Measurements from ENCODE around the gene DNER. TPM values are rescaled to one million over a fixed set of nuclear protein-coding genes. Genes with fewer than 3 reads are reported as not detected.

DNER gene
- polyA plus RNA-seq, 1 donor (not counting 4 experiments of a cell fraction or from before 2014, with no cell fraction given), result 8.5 TPM

- Histone ChIP-seq H3K79me2 (ENCODE audit: control insufficient read depth, insufficient read depth, low read length) (no peaks in the 10 kb centered on the region), H3K27me3 (ENCODE audit: control insufficient read depth, extremely low read depth, insufficient read depth, low read length) (no peaks in the 10 kb centered on the region), H4K20me1 (ENCODE audit: control insufficient read depth, extremely low read depth, insufficient read depth, low read length) (no peaks in the 10 kb centered on the region), H2AFZ (ENCODE audit: control insufficient read depth, low read length) (no peak overlapping the region), H3K9ac (ENCODE audit: control insufficient read depth, extremely low read depth, insufficient read depth, low read length) (no peak overlapping the region), H3K4me3 (ENCODE audit: control insufficient read depth in 2 of 3, extremely low read depth in 1 of 3, insufficient read depth in 2 of 3, low read depth in 1 of 3, low read length in 3 of 3) (no peak overlapping the region), H3K9me1 (ENCODE audit: control insufficient read depth, extremely low read depth, insufficient read depth, low read length) (no peaks in the 10 kb centered on the region), H3K27ac (ENCODE audit: control insufficient read depth, insufficient read depth, low read length) (no peak overlapping the region), H3K9me3 (ENCODE audit: control insufficient read depth, low read depth, low read length) (peaks cover 7% of the 10 kb centered on the region), H3K36me3 (ENCODE audit: control insufficient read depth in 2 of 2, extremely low read depth in 1 of 2, insufficient read depth in 2 of 2, low read length in 2 of 2) (no peaks in the 10 kb centered on the region), H3K4me2 (ENCODE audit: control insufficient read depth, extremely low read depth, insufficient read depth, low read depth, low read length) (no peak overlapping the region), H3K4me1 (ENCODE audit: control insufficient read depth, extremely low read depth, insufficient read depth, low read length) (peaks cover 30% of the 10 kb centered on the region)
- FAIRE-seq (no peak), DNase-seq (ENCODE audit: low read depth, low spot score) (no peak)
- TF ChIP-seq CTCF (optimal IDR thresholded peaks at IDR 0.05 in 1 of 3, IDR thresholded peaks at IDR 0.05 in 1 of 3, conservative IDR thresholded peaks at IDR 0.05 in 1 of 3; ENCODE audit: extremely low read depth in 1 of 3, insufficient read depth in 2 of 3, low read length in 3 of 3), result no peak
- TF ChIP-seq EZH2 (IDR thresholded peaks at IDR 0.05; ENCODE audit: low read length), result no peak
- dilution Hi-C loops (cut with MboI; ENCODE audit: extremely low pct_ligation_motif_present, low sequenced_read_pairs), result no loop called here
Observed at GRCh38 chr2:229346816-229347540, 367.4 kb downstream of the DNER start.

DNA sequence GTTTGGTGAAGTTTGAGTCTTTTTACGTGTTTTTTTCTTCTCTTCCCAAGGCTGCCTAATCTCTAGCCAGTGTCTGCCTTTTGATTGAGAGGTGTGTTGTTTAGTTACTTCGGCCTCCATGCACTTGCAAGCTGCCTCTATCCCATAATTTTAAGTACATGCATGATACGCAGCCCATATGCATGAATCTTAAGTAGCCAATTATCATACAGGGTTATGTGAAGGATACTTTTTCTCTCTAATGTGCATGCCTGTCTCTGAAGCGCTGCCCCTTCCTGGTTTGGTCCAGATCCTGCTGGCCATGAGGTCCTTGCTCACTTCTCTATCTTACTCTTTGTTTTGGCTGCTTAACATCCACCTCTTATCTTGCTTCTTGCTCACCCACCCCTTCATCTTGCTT is 369.4 kb downstream of the DNER start:
- peak overlapping the region; percentile 69 for H3K4me2 ChIP-seq (ENCODE audit: control insufficient read depth, extremely low read depth, insufficient read depth, low read depth, low read length)
- peaks cover 27% of the 10 kb centered on the region for H3K4me1 ChIP-seq (ENCODE audit: control insufficient read depth, extremely low read depth, insufficient read depth, low read length)
- no peaks in the 10 kb centered on the region for H3K36me3 ChIP-seq (ENCODE audit: control insufficient read depth in 2 of 2, extremely low read depth in 1 of 2, insufficient read depth in 2 of 2, low read length in 2 of 2)
- H2AFZ ChIP-seq (ENCODE audit: control insufficient read depth, low read length), result no peak overlapping the region
- peaks cover 7% of the 10 kb centered on the region for H3K9me3 ChIP-seq (ENCODE audit: control insufficient read depth, low read depth, low read length)
- H3K27me3 ChIP-seq (ENCODE audit: control insufficient read depth, extremely low read depth, insufficient read depth, low read length), result no peaks in the 10 kb centered on the region
- DNase-seq (ENCODE audit: low read depth, low spot score) (no peak), FAIRE-seq (no peak)
- H3K9ac ChIP-seq (ENCODE audit: control insufficient read depth, extremely low read depth, insufficient read depth, low read length), result no peak overlapping the region
- dilution Hi-C loops (cut with MboI; ENCODE audit: extremely low pct_ligation_motif_present, low sequenced_read_pairs), result no loop called here
- H4K20me1 ChIP-seq (ENCODE audit: control insufficient read depth, extremely low read depth, insufficient read depth, low read length), result no peaks in the 10 kb centered on the region
- H3K27ac ChIP-seq (ENCODE audit: control insufficient read depth, insufficient read depth, low read length), result peak overlapping the region; percentile 88
- no peaks in the 10 kb centered on the region for H3K79me2 ChIP-seq (ENCODE audit: control insufficient read depth, insufficient read depth, low read length)
- TF ChIP-seq CTCF (optimal IDR thresholded peaks at IDR 0.05 in 1 of 3, IDR thresholded peaks at IDR 0.05 in 1 of 3, conservative IDR thresholded peaks at IDR 0.05 in 1 of 3; ENCODE audit: extremely low read depth in 1 of 3, insufficient read depth in 2 of 3, low read length in 3 of 3) (no peak), EZH2 (IDR thresholded peaks at IDR 0.05; ENCODE audit: low read length) (no peak)
- H3K4me3 ChIP-seq (ENCODE audit: control insufficient read depth in 2 of 3, extremely low read depth in 1 of 3, insufficient read depth in 2 of 3, low read depth in 1 of 3, low read length in 3 of 3), result no peak overlapping the region
- H3K9me1 ChIP-seq (ENCODE audit: control insufficient read depth, extremely low read depth, insufficient read depth, low read length), result no peaks in the 10 kb centered on the region

All from keratinocyte (primary cell).